Parietal lobe (tissue), 2 donors: ENCODE results near the gene MMP24. TPM values are rescaled to one million over a fixed set of nuclear protein-coding genes. Genes with fewer than 3 reads are reported as not detected.

Experiments
- small RNA-seq: library from RNA; depleted of rRNA; stranded (forward); fragments of <200 nt; gene quantifications from one replicate; pipeline ENCODE3, GENCODE V24; 2014; ENCODE audit warnings: low replicate concordance
- total RNA-seq: library from RNA; depleted of rRNA; stranded (reverse); fragments of >200 nt; gene quantifications from one replicate; pipeline ENCODE4 v1.2.3, GENCODE V29; 2014

MMP24 gene
- 82.6 TPM for total RNA-seq

DNA sequence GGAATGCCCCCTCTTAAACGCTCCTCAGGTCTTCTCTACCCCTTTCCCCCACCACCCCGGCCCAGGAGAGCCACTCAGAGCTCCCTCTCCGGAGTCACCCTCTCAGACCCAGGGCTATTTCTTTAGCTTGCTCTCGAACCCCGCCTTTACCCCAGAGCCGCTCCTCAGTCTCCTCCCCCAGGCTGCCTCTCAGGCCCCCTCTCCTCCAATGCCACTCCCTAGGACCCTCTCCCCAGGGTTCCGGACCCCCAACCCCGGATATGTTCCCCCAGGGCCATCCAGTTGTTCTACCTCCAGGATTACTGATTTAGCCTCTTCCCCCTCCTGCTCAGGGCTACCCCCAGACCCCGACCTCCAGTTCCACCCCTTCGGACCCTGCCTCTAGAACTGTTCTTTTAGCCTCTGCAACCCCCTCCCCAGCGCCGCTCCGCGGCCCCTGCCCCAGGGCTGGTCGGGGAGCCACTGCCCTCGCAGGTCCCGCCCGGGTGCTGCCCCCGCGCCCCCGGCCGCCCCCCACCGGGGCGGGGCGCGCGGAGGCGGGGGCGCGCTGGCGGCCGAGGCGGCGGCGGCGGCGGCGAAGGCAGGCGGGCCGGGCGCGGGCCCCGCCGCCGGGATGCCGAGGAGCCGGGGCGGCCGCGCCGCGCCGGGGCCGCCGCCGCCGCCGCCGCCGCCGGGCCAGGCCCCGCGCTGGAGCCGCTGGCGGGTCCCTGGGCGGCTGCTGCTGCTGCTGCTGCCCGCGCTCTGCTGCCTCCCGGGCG lies at the start of gene MMP24:
Gene MMP24, plus strand, starts transcription at position 565 of the 758 bp plus-strand sequence. Its CDS starts 49 bp downstream, at position 614.

DNA sequence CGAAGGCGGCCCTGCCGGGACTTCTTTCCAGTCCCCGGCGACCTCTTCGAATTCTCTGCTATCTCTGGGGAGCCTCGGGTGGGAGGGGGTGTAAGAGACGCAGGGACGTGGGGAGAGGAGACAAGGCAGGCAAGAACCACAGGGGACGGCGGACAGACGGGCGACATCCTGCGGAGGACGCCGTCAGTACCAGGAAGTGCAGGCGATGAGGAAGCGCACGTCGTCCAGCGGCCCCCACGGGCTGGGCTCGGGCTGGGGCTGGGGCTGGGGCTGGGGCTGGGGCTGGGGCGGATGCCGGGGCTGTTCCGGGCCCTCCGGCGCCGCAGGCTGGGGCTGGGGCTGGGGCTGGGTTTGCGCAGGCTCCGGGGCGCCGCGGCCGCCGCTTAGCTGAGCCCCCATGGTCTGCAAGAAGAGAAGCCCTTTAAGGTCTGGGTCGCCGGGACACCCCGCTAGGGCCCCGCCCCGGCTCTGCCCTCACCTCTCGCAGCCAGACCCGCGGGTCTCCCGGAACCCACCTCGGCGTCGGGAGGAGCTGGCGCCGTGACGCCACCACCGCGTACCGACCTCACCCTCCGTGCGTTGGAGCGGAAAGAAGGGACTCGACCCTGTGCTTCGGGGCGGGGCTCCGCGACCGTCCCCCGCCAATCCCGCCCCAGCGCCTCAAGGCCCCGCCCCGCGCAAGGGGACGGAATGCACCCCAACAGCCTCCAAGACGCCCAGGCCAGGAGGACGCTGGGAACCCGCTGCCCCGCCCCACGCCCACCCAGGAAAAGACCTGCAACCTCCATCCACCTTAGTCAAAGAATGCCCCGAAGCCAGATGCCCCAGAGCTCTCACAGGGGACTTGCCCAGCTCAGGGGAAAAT lies 51.3 kb downstream of the MMP24 start, which contains the start of gene MMP24OS:
Gene MMP24OS, minus strand, starts transcription at position 592 of the 865 bp plus-strand sequence. Its CDS starts 193 bp downstream, at position 399.

DNA sequence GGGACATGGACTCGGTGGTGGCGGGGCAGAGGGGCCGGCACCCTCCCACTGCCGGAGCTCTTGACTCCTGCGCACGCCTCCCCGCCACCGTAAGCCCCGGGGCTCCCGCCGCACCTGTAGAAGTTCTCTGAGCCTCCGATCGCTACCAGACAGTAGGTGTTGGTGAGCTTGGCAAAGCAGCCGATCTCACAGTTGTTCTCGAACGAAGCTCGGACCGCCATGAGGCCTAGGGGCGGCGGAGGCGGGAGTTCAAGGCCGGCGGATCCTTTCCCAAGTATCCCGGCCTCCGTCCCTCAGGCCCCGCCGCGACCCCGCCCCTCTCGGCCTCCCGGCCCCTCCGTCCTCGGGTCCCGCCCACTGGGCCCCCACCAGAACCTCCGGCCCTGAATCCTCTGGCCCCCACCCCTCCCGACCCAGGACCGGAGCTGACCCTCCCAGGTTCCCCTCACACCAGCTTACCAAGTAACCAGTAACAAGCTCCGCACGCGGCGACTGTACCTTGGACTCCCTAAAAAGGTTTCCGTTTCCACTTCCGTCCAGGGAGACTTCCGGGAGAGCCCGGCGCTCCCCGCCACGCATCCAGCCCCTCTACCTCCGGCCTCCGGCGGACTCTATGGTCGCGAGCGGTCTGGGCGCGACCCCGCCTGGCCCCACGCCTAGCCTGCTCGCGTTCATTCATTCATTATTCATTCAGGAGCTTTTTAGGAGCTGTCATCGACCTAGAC lies 57.9 kb downstream of the MMP24 start, which contains the start of gene EIF6:
Gene EIF6, minus strand, starts transcription at position 506 of the 725 bp plus-strand sequence. Its CDS starts 285 bp downstream, at position 221.

DNA sequence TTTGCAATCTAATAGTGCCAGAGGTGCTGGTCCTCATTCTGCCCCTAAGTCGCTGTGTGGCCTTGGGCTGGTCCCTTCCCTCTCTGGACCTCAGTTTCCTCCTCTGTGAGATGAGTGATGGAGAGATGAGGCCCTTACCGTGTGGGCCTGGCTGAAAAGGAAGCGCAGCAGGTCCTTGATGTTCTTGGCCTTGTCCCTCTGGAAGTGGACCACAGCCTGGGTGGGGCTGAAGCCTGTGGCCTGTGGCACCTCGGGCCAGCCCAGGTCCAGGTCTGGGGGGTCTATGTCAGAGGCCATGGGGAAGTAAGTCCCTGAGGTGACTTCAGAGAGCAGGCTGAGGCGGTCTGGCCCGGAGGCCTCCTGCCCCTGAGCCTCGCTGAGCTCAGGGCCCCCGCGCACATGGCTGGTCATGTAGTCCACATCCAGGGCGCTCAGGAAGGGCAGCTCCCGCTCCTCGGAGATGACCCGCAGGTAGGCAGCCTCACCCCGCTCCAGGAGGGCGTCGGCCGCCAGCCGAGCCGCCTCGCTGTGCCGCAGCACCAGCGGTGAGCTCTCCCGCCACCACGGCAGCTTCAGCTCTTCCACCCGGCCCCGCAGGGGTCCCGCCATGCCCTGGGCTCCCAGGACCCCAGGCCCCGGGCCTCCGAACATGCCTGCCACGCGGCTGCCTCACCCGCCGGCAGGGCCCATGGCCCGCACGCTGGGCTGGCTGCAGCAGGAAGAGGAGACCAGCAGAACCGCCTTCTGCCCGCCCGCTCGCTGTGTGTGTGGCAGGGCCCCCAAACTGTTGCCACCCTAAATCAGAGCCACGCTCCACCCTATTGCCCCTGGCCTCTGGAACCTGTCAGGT lies 65.4 kb downstream of the MMP24 start, which contains the start of gene FAM83C:
Gene FAM83C, minus strand, starts transcription at position 772 of the 850 bp plus-strand sequence. Its CDS starts 121 bp downstream, at position 651.

Small RNAs within 50 kb of the gene (small RNA-seq; reads per million reads assigned to genes)
- gene MT1P3 (not detected), gene RNA5SP483 (not detected)

Other genes starting within 250 kb of the MMP24 start
- 70.1 TPM for gene TRPC4AP, start 133.9 kb upstream of the MMP24 start, total RNA-seq
- 8.1 TPM for gene EDEM2, start 79.4 kb upstream of the MMP24 start, total RNA-seq
- gene PROCR, start 54.6 kb upstream of the MMP24 start, total RNA-seq = 4.4 TPM
- gene MMP24OS, start 51.4 kb downstream of the MMP24 start, total RNA-seq = 8.5 TPM
- 67.6 TPM for gene EIF6, start 58.1 kb downstream of the MMP24 start, total RNA-seq
- gene FAM83C, start 65.7 kb downstream of the MMP24 start, total RNA-seq = not detected
- 36.3 TPM for gene UQCC1, start 185.3 kb downstream of the MMP24 start, total RNA-seq
- gene GDF5, start 211.5 kb downstream of the MMP24 start, total RNA-seq = 0.63 TPM
- gene CEP250, start 228.9 kb downstream of the MMP24 start, total RNA-seq = 50.4 TPM